Liver (tissue), 9 donors: ENCODE measurements around the gene ZSCAN22. TPM values are rescaled to one million over a fixed set of nuclear protein-coding genes. Genes with fewer than 3 reads are reported as not detected.

Source experiments
- DNase-seq: peaks from one replicate; pipeline ENCODE4 v3.0.0-alpha.2; 2017; ENCODE audit warnings: low spot score
- H3K27ac ChIP-seq, 2 donors: one replicate each; pipeline ENCODE4 v1.7.0; 2013; ENCODE audit warnings: inconsistent platforms in 2 of 2, low read length in 2 of 2, control low read depth in 1 of 2, low read depth in 1 of 2, mild to moderate bottlenecking in 1 of 2
- H3K27me3 ChIP-seq, 4 donors: one replicate each; pipeline versions ENCODE4 v1.6.1 to v1.7.0; 2013; ENCODE audit warnings: low read length in 3 of 4, inconsistent platforms in 1 of 4, mild to moderate bottlenecking in 1 of 4, moderate library complexity in 1 of 4; ENCODE audit not compliant: control insufficient read depth in 4 of 4, insufficient read depth in 4 of 4
- H3K36me3 ChIP-seq, 4 donors: one replicate each; pipeline versions ENCODE4 v1.6.1 to v1.7.0; 2013; ENCODE audit warnings: low read length in 3 of 4, mild to moderate bottlenecking in 3 of 4, low read depth in 1 of 4, moderate library complexity in 1 of 4; ENCODE audit not compliant: control insufficient read depth in 4 of 4, insufficient read depth in 3 of 4
- H3K4me1 ChIP-seq, 4 donors: one replicate each; pipeline versions ENCODE4 v1.6.1 to v1.7.0; 2013; ENCODE audit warnings: low read length in 3 of 4, mild to moderate bottlenecking in 3 of 4, moderate library complexity in 1 of 4; ENCODE audit not compliant: control insufficient read depth in 4 of 4, insufficient read depth in 4 of 4
- H3K4me3 ChIP-seq, 3 donors: one replicate each; pipeline versions ENCODE4 v1.6.1 to v1.7.0; 2013; ENCODE audit warnings: low read length in 3 of 3, control low read depth in 1 of 3, low read depth in 1 of 3, mild to moderate bottlenecking in 1 of 3
- H3K9ac ChIP-seq, 2 donors: one replicate each; pipeline ENCODE4 v1.7.0; 2013; ENCODE audit warnings: low read length in 2 of 2, mild to moderate bottlenecking in 2 of 2, moderate library complexity in 2 of 2, control low read depth in 1 of 2, low read depth in 1 of 2
- H3K9me3 ChIP-seq, 4 donors: one replicate each; pipeline versions ENCODE4 v1.6.1 to v1.7.0; 2013; ENCODE audit warnings: low read length in 3 of 4; ENCODE audit not compliant: control insufficient read depth in 4 of 4
- EGR1 ChIP-seq, 2 donors: IDR thresholded peaks; 2 replicates each; pipeline ENCODE4 v1.6.1; 2016 to 2018; ENCODE audit warnings: antibody characterized with exemption in 2 of 2, low read depth in 2 of 2
- HNF4G ChIP-seq: IDR thresholded peaks from 2 replicates; pipeline ENCODE4 v1.6.1; 2016; ENCODE audit warnings: antibody characterized with exemption
- JUND ChIP-seq, 2 donors: IDR thresholded peaks; 2 replicates each; pipeline ENCODE4 v1.6.1; 2016; ENCODE audit warnings: antibody characterized with exemption in 2 of 2
- RXRA ChIP-seq, 2 donors: IDR thresholded peaks; 2 replicates each; pipeline ENCODE4 v1.6.1; 2017 to 2018; ENCODE audit warnings: antibody characterized with exemption in 2 of 2, mild to moderate bottlenecking in 1 of 2
- SP1 ChIP-seq: IDR thresholded peaks from 2 replicates; pipeline ENCODE4 v1.6.1; 2018; ENCODE audit warnings: antibody characterized with exemption, mild to moderate bottlenecking
- TAF1 ChIP-seq: conservative IDR thresholded peaks from 2 replicates; pipeline ENCODE4 v1.6.1; 2016; ENCODE audit warnings: antibody characterized with exemption, mild to moderate bottlenecking
- YY1 ChIP-seq: IDR thresholded peaks from 2 replicates; pipeline ENCODE4 v1.6.1; 2016; ENCODE audit warnings: antibody characterized with exemption, mild to moderate bottlenecking
- WGBS: extraction: QIAGEN DNeasy Blood & Tissue Kit; methylation state at CpG from one replicate; pipeline ENCODE4 v1.1.7; 2013; 5-methylcytosine and 5-hydroxymethylcytosine counted together
- polyA plus RNA-seq, 2 donors: library from polyadenylated mRNA; stranded (reverse) in 1 of 2; unstranded in 1 of 2; fragments of 200-250 nt in 1 of 2; fragments of >200 nt in 1 of 2; fragmentation: Nextera tagmentation in 1 of 2; extraction: Ambion mirVana in 1 of 2; gene quantifications; one replicate each; pipeline versions ENCODE4 v1.2.1 to v1.2.3, GENCODE V29; 2013 to 2015
- total RNA-seq, 2 donors: library from RNA; depleted of rRNA; stranded (reverse); fragments of >200 nt; gene quantifications; one replicate each; pipeline ENCODE4 v1.2.3, GENCODE V29; 2014
- TF ChIP-seq, protein P1 (sequence below): IDR thresholded peaks from 2 replicates; pipeline ENCODE4 v1.6.1; 2016; ENCODE audit warnings: antibody characterized with exemption
- TF ChIP-seq, protein P2 (sequence below): IDR thresholded peaks from 2 replicates; pipeline ENCODE4 v1.6.1; 2016; ENCODE audit warnings: antibody characterized with exemption, mild to moderate bottlenecking
- donor health status: healthy.
- donor health status: healthy.
- donor health status: healthy.
- donor health status: healthy.
- donor health status: healthy.

The ZSCAN22 gene
- total and polyA plus RNA-seq, 4 donors: 0.88 to 3.5 (median 2.0) TPM

DNA sequence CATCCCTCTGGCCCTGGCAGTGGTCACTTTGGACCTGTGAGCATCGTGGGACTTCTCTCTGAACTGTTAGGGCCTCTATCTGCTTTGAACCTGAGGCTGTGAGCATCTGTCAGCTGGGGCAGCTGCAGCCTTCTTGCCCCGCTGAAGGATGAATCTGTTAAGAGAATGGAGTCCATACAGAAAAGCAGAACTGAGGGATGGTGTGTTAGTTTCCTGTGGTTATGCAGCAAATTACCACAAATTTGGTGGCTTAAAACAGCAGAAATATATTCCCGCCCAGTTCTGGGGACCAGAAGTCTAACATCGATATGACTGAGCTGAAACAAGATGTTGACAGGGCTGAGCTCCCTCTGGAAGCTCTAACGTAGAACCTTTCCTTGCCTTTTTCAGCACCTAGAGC is 37.4 kb downstream of the ZSCAN22 start:
- Histone ChIP-seq H3K27me3 (no peaks in the 10 kb centered on the region), H3K4me3 (no peak overlapping the region), H3K36me3 (no peaks in the 10 kb centered on the region), H3K4me1 (peaks cover 3 to 11% (median 7%) of the 10 kb centered on the region in 4 donors), H3K9me3 (no peaks in the 10 kb centered on the region), H3K9ac (no peak overlapping the region), H3K27ac (no peak overlapping the region)
- TF ChIP-seq, protein P1, sequence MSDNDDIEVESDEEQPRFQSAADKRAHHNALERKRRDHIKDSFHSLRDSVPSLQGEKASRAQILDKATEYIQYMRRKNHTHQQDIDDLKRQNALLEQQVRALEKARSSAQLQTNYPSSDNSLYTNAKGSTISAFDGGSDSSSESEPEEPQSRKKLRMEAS: no peak
- no peak for TF ChIP-seq EGR1 (IDR thresholded peaks at IDR 0.05; ENCODE audit: low read depth in 2 of 2)
- WGBS: 76% methylated on average over 5 of the region's 5 CpGs
- DNase-seq: no peak

GRCh38 chr19:58366585-58367430 is 40.0 kb downstream of the ZSCAN22 start:
- Histone ChIP-seq H3K36me3 (peaks cover 0 to 2% (median 0%) of the 10 kb centered on the region in 4 donors), H3K27ac (no peak overlapping the region), H3K9me3 (no peaks in the 10 kb centered on the region), H3K4me1 (peaks cover 0 to 6% (median 2%) of the 10 kb centered on the region in 4 donors), H3K4me3 (no peak overlapping the region), H3K27me3 (no peaks in the 10 kb centered on the region), H3K9ac (no peak overlapping the region)
- 95% methylated on average over 32 of the region's 32 CpGs for WGBS
- TF ChIP-seq, protein P2, sequence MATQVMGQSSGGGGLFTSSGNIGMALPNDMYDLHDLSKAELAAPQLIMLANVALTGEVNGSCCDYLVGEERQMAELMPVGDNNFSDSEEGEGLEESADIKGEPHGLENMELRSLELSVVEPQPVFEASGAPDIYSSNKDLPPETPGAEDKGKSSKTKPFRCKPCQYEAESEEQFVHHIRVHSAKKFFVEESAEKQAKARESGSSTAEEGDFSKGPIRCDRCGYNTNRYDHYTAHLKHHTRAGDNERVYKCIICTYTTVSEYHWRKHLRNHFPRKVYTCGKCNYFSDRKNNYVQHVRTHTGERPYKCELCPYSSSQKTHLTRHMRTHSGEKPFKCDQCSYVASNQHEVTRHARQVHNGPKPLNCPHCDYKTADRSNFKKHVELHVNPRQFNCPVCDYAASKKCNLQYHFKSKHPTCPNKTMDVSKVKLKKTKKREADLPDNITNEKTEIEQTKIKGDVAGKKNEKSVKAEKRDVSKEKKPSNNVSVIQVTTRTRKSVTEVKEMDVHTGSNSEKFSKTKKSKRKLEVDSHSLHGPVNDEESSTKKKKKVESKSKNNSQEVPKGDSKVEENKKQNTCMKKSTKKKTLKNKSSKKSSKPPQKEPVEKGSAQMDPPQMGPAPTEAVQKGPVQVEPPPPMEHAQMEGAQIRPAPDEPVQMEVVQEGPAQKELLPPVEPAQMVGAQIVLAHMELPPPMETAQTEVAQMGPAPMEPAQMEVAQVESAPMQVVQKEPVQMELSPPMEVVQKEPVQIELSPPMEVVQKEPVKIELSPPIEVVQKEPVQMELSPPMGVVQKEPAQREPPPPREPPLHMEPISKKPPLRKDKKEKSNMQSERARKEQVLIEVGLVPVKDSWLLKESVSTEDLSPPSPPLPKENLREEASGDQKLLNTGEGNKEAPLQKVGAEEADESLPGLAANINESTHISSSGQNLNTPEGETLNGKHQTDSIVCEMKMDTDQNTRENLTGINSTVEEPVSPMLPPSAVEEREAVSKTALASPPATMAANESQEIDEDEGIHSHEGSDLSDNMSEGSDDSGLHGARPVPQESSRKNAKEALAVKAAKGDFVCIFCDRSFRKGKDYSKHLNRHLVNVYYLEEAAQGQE: no peak
- TF ChIP-seq TAF1 (no peak), SP1 (no peak)
- DNase-seq: peak; percentile 29

- Histone ChIP-seq H3K36me3 (peaks cover 0 to 2% (median 0%) of the 10 kb centered on the region in 4 donors), H3K27me3 (no peaks in the 10 kb centered on the region), H3K9ac (no peak overlapping the region), H3K4me3 (no peak overlapping the region), H3K9me3 (no peaks in the 10 kb centered on the region), H3K4me1 (peaks cover 4 to 10% (median 5%) of the 10 kb centered on the region in 4 donors), H3K27ac (no peak overlapping the region)
- DNase-seq: peak; percentile 32
- no peak for TF ChIP-seq JUND (IDR thresholded peaks at IDR 0.05)
- TF ChIP-seq RXRA (IDR thresholded peaks at IDR 0.05): no peak
- TF ChIP-seq HNF4G: no peak
- TF ChIP-seq YY1: no peak
- TF ChIP-seq, protein P1: no peak
- no peak for TF ChIP-seq EGR1 (IDR thresholded peaks at IDR 0.05; ENCODE audit: low read depth in 2 of 2)
- WGBS: 79% methylated on average over 106 of the region's 106 CpGs
Observed at GRCh38 chr19:58367698-58368454, 41.1 kb downstream of the ZSCAN22 start.
